Measurements from ENCODE around the gene ALKBH5.

ALKBH5 gene

DNA sequence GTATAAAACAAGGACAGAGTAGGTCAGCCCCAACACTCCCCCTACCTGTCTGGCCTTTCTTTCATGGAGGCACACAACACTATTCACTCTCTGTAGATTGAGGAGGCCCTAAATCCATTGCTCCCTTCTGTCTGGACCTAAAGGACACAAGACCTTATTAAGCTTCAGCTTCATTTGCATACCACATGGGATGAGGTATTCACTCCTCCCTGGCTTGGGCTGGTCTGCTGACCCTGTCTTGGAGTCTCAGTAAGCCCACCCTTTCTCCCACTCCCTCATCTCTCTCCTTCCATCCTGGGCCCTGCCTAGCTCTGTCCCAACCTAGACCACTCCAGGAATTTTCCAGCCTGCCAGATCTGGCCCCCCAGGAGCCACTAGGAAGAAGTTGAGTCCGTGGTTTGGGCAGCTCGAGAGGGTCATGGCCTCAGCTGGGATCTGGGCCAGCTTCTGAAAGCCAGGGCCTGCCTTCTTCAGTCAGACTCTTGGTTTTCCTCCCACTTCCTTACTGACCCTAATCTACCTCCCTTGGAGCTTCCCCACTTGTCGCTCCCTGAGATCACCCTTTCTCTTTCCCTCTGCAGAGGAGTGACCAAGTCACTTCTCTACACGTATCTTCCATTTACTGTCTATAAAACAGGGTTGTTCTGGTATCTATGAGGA lies 35.3 kb downstream of the ALKBH5 start:
- DNase-seq (ENCODE audit: low read depth in 2 of 2), result no peak

DNA sequence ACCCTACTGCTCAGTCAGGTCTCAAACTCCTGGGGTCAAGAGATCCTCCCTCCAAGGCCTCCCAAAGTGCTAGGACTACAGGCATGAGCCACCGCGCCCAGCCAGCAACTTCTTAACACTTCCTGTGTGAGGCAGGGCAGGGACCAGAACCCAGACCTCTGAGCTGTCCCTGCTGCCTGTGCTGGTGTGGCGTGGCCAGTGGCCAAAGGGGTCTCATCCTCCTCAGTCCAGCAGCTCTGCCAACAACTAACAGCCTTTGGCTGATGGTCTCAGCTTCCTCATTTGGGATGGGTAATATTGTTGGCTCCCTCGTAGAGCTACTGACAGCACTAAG lies 40.4 kb downstream of the ALKBH5 start:
- DNase-seq (ENCODE audit: low read depth in 2 of 2), result no peak

GRCh38 chr17:18224387-18225120 lies 40.9 kb downstream of the ALKBH5 start:
- DNase-seq (ENCODE audit: low read depth in 2 of 2), result no peak

DNA sequence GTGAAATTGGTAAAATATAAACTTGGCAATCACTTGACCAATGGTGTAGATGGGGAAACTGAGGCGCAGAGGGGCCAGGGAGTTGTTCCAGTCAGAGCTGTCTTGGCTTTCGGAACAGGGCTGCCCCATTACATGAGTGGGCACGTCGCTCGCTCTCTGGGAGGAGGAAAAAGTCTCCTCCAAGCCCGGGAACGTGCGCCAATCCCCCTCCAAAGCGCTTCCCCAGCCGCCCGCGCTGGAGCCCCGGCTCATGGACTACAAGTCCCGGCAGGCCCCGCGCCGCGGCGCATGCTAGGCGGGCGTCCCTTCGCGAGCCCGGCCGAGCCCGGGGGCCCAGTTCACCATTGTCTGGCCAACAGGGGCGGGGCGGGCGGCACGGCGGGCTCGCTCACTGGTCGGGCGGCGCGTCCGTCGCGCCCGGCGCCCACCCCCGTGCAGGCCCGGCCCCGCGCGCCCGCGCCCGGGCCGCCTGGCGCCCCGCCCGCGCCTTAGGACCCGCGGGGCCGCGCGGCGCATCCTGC lies 41.6 kb downstream of the ALKBH5 start, which contains the start of gene LLGL1:
Gene LLGL1 (plus strand): TSS at position 515 of the 521 bp plus-strand sequence. CDS start 48 bp downstream, outside the sequence.
- peak; percentile 91 to 96 for DNase-seq (ENCODE audit: low read depth in 2 of 2)

GRCh38 chr17:18225642-18226283 lies 42.1 kb downstream of the ALKBH5 start:
- DNase-seq (ENCODE audit: low read depth in 2 of 2), result no peak

- no peak for DNase-seq (ENCODE audit: low read depth in 2 of 2)
Observed at GRCh38 chr17:18226284-18226945, 42.8 kb downstream of the ALKBH5 start.

DNA sequence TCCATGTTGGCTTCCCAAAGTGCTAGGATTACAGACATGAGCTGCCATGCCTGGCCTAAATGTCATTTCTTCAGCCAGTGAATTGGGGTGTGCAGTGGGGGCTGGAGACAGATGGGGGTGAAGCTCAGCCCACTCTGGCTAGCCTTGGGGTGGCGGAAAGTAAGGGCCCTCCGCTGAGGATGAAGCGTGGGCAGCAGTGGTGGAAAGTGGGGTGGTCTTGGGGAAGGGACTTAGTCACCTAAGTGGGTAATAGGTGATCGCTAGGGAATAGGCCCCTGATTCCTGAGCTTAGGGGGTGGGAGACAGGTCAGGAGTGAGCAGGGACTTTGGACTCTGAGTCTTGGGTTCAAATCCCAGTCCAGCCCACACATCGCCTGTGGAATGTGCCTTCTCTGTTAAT lies 44.0 kb downstream of the ALKBH5 start:
- DNase-seq (ENCODE audit: low read depth in 2 of 2), result no peak

DNA sequence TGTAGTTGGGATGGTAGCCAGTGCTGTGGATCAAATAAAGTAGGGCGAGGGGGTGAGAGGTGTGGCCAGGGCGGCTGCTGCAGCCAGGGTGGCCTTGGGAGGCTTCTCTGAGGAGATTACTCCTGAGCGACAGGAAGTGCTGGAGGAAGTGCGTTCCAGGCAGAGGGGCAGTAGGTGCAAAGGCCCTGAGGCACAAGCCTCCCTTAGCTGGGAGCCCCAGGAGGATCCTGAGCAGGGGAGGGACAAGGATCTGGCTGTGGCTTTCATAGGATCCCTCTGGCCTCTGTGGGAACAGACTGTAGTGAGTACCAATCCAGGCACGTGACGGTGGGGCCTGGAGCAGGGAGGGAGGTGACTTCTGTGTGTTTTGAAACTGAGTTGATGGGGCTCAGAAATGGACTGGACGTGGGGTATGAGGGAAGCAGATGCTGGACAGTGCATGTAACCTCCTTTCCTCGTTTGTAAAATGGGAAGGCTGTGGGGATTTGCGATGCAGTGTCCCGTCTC lies 44.6 kb downstream of the ALKBH5 start:
- DNase-seq (ENCODE audit: low read depth in 2 of 2), result no peak

DNA sequence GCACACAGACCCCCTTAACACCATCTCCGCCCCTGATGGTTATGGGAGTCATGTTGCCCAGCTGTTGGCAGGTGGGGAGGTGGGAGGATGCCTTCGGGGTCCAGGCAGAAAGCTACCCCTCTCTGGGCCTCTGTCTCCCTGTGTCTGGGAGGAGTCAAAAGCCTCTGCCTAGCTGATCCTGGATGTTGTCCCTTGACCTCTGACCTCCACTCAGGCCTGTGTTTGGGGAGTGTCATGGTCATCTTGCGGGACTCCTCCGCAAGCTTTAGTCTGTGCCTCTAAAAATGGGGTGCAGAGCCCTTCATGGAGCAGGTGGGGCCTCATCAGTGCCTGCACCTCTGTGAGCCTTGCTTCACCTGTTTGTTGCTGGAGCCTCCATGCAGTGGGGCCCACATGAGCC lies 45.6 kb downstream of the ALKBH5 start:
- no peak for DNase-seq (ENCODE audit: low read depth in 2 of 2)

DNA sequence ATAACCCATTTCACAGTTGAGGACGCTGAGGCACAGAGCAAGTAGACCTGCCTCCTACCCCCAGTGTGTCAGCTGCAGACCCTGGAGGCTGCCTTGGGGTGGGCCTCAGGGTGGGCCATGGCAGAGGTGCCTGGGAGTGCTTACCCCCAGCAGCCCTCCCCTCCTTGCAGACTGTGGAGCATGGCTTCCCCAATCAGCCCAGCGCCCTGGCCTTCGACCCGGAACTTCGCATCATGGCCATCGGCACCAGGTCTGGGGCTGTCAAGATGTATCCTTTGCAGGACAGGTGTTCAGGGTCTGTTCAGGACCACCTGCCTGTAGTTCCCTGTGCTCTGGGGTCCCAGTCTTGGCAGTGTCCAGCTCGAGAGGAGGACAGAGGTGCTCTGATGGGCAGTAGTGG lies 46.1 kb downstream of the ALKBH5 start:
- no peak for DNase-seq (ENCODE audit: low read depth in 2 of 2)

- no peak for DNase-seq (ENCODE audit: low read depth in 2 of 2)
Observed at GRCh38 chr17:18230288-18231141, 46.9 kb downstream of the ALKBH5 start.

GRCh38 chr17:18231164-18231563 lies 47.5 kb downstream of the ALKBH5 start:
- DNase-seq (ENCODE audit: low read depth in 2 of 2), result no peak

DNA sequence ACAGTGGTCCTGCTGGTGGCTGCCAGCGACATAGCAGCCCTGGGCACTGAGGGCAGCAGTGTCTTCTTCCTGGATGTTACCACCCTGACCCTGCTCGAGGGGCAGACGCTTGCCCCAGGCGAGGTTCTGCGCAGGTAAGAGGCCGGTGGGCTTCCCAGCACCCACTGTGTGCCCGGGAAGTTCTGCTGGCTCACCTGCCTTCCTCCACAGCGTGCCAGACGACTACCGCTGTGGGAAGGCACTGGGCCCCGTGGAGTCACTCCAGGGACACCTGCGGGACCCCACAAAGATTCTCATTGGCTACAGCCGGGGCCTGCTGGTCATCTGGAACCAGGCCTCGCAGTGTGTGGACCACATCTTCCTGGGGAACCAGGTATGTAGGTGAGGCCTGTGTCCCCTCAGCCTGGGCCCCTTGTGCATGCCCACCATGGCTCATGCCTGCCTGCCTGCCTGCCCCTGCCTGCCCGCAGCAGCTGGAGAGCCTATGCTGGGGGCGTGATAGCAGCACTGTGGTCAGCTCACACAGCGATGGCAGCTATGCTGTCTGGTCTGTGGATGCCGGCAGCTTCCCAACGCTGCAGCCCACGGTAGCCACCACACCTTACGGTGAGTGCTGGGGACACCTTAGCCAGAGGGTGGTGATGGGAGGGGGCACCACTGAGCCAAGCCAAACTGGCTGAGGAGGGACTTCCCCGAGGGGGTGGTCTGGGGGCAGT lies 50.3 kb downstream of the ALKBH5 start:
- no peak for DNase-seq (ENCODE audit: low read depth in 2 of 2)

DNA sequence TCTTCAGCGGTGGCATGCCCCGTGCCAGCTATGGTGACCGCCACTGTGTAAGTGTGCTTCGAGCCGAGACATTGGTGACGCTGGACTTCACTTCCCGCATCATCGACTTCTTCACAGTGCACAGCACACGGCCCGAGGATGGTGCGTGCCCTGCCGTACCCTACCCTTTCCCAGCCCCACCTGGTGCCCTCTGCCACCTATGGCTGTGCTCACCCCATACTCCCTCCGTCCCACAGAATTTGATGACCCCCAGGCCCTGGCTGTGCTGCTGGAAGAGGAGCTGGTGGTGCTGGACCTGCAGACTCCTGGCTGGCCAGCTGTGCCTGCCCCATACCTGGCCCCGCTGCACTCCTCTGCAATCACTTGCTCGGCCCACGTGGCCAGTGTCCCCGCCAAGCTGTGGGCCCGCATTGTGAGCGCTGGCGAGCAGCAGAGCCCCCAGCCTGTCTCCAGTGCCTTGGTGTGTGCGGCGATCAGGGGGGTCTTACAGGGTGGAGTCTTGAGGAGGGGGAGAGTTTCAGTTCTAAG lies 51.3 kb downstream of the ALKBH5 start:
- DNase-seq (ENCODE audit: low read depth in 2 of 2), result no peak

- no peak for DNase-seq (ENCODE audit: low read depth in 2 of 2)
Observed at GRCh38 chr17:18235743-18236256, 52.2 kb downstream of the ALKBH5 start.

DNA sequence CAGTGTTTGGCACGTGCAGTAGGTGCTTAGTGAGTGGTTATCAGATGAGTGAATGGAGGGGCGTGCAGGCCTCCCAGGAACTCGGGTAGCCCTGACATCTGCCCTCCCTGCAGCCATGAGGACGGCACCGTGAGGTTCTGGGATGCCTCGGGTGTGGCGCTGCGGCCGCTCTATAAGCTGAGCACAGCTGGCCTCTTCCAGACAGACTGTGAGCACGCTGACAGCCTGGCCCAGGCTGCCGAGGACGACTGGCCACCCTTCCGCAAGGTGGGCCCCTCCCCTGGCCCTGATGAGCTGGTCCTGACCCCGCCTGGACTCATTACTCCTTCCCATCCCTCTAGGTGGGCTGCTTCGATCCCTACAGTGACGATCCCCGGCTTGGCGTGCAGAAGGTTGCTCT lies 52.9 kb downstream of the ALKBH5 start:
- no peak for DNase-seq (ENCODE audit: low read depth in 2 of 2)

DNA sequence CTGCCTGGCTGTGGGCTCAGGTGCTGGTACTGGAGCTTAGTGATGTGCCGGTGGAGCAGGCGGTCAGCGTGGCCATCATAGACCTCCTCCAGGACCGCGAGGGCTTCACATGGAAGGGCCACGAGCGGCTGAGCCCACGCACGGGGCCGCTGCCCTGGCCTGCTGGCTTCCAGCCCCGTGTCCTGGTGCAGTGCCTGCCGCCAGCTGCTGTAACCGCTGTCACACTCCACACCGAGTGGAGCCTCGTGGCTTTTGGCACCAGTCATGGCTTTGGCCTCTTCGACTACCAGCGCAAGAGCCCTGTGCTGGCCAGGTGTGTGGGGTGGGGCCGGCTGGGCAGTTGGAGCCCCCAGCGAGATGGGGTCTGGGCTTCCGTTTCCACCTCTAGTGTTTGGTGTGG lies 53.8 kb downstream of the ALKBH5 start:
- DNase-seq (ENCODE audit: low read depth in 2 of 2), result no peak

DNA sequence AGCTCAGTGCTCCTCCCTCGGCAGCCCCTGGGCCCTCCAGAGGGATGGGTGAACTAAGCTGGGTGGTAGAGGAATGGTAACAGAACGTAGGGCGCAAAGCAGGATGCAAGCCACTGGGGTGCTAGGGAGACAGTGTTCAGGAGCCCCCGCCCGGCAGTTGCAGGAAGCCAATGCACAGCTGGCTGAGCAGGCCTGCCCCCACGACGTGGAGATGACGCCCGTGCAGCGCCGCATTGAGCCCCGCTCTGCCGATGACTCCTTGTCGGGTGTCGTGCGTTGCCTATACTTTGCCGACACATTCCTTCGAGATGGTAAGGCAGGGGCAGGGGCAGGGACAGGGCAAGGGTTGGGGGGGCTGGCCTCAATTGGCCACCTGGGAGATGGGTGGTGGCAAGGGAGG lies 54.7 kb downstream of the ALKBH5 start:
- DNase-seq (ENCODE audit: low read depth in 2 of 2), result no peak

GRCh38 chr17:18240449-18240848 lies 56.8 kb downstream of the ALKBH5 start:
- no peak for DNase-seq (ENCODE audit: low read depth in 2 of 2)
